GDM1 (cell line): ENCODE data around the gene GRIN2A.

Source experiments
- DNase-seq: peaks from one replicate; lab custom pipeline; 2025; lab: John Stamatoyannopoulos, UW

The GRIN2A gene

GRCh38 chr16:10130538-10130937, 51.7 kb downstream of the GRIN2A start:
- no peak for DNase-seq

- DNase-seq: no peak
Observed at GRCh38 chr16:10128397-10129258, 53.6 kb downstream of the GRIN2A start.

- no peak for DNase-seq
Observed at GRCh38 chr16:10126686-10127085, 55.5 kb downstream of the GRIN2A start.

GRCh38 chr16:10123141-10123540, 59.1 kb downstream of the GRIN2A start:
- DNase-seq: no peak

- DNase-seq: no peak
Observed at GRCh38 chr16:10122546-10122945, 59.7 kb downstream of the GRIN2A start.

GRCh38 chr16:10121897-10122425, 60.3 kb downstream of the GRIN2A start:
- DNase-seq: no peak

GRCh38 chr16:10121491-10121890, 60.7 kb downstream of the GRIN2A start:
- no peak for DNase-seq

GRCh38 chr16:10120953-10121352, 61.3 kb downstream of the GRIN2A start:
- DNase-seq: no peak

GRCh38 chr16:10114409-10114808, 67.8 kb downstream of the GRIN2A start:
- no peak for DNase-seq

- no peak for DNase-seq
Observed at GRCh38 chr16:10113248-10113647, 69.0 kb downstream of the GRIN2A start.

- DNase-seq: no peak
Observed at GRCh38 chr16:10112021-10112420, 70.2 kb downstream of the GRIN2A start.

GRCh38 chr16:10111156-10111761, 71.0 kb downstream of the GRIN2A start:
- DNase-seq: no peak

- DNase-seq: no peak
Observed at GRCh38 chr16:10110552-10110951, 71.7 kb downstream of the GRIN2A start.

- DNase-seq: no peak
Observed at GRCh38 chr16:10107081-10107480, 75.1 kb downstream of the GRIN2A start.

GRCh38 chr16:10103700-10104099, 78.5 kb downstream of the GRIN2A start:
- no peak for DNase-seq

- DNase-seq: no peak
Observed at GRCh38 chr16:10103118-10103517, 79.1 kb downstream of the GRIN2A start.

GRCh38 chr16:10100829-10101228, 81.4 kb downstream of the GRIN2A start:
- DNase-seq: no peak

GRCh38 chr16:10098991-10099390, 83.2 kb downstream of the GRIN2A start:
- no peak for DNase-seq

- no peak for DNase-seq
Observed at GRCh38 chr16:10097271-10097670, 85.0 kb downstream of the GRIN2A start.

- DNase-seq: no peak
Observed at GRCh38 chr16:10093576-10093975, 88.7 kb downstream of the GRIN2A start.

GRCh38 chr16:10090816-10091215, 91.4 kb downstream of the GRIN2A start:
- no peak for DNase-seq

- DNase-seq: no peak
Observed at GRCh38 chr16:10088380-10088793, 93.8 kb downstream of the GRIN2A start.

- no peak for DNase-seq
Observed at GRCh38 chr16:10087151-10087550, 95.1 kb downstream of the GRIN2A start.
